ENCODE measurements around the gene WDR89.

DNA sequence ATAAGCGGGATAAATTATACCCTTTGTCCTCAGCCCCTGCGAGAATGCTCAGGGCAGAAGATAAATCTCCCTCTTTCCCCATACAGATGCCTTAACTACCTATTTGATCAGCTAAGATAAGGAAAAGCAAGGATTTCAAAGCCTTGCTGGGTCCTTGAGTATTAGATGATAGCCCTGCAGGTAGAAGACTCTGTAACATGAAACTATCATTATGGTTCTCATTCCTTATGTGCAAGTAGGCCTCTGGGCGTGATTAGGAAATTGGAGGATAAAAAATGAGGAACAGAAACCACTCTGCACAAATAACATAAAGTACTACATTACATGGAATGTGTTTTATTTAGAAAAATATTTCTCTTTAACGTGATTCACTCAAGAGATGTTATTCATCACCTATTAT is 14.5 kb upstream of the WDR89 start:
- TF ChIP-seq, protein P1, sequence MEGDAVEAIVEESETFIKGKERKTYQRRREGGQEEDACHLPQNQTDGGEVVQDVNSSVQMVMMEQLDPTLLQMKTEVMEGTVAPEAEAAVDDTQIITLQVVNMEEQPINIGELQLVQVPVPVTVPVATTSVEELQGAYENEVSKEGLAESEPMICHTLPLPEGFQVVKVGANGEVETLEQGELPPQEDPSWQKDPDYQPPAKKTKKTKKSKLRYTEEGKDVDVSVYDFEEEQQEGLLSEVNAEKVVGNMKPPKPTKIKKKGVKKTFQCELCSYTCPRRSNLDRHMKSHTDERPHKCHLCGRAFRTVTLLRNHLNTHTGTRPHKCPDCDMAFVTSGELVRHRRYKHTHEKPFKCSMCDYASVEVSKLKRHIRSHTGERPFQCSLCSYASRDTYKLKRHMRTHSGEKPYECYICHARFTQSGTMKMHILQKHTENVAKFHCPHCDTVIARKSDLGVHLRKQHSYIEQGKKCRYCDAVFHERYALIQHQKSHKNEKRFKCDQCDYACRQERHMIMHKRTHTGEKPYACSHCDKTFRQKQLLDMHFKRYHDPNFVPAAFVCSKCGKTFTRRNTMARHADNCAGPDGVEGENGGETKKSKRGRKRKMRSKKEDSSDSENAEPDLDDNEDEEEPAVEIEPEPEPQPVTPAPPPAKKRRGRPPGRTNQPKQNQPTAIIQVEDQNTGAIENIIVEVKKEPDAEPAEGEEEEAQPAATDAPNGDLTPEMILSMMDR (IDR thresholded peaks at IDR 0.05) = no peak
- TF ChIP-seq POLR2A (IDR thresholded peaks at IDR 0.05) = no peak
